ENCODE measurements around the gene KIAA1671.

Gene KIAA1671

DNA sequence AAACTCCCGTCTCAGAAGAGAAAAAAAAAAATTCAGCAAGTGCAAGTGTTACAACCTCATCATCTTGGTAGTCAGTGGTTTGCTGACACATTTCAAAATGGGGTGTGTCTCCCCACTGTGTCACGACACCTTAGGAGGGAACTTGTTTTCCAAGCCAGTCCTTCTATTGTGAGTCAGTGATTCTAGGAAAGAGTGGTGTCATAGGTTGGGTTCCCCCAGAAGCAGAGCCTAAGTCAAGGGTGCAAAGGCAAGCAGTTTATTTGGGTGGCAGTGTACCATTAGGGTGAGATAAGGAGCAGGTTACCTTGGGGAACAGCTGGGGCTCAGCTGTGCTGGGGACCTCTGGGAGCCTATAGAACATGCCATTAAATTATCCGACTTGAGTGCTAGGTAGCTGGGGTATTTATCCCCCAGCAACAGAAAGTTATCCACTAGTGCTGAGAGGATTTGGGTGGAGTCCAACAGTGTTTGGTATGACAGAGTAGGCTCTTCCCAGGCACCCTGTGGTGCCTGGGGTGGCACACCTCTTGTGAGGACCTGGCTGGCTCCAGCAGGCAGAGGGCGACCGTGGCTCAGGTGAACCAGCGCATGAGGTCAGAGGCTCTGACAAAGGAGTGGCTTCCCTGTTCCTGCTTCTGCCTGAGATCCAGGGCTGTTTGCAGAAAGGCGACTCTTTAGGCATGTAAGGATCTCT is 41.7 kb downstream of the KIAA1671 start:
- H3K4me3 ChIP-seq (ENCODE audit: low read length, poor library complexity, severe bottlenecking), result no peak overlapping the region
- no peak overlapping the region for H3K4me2 ChIP-seq (ENCODE audit: low read depth, low read length, poor library complexity, severe bottlenecking)

DNA sequence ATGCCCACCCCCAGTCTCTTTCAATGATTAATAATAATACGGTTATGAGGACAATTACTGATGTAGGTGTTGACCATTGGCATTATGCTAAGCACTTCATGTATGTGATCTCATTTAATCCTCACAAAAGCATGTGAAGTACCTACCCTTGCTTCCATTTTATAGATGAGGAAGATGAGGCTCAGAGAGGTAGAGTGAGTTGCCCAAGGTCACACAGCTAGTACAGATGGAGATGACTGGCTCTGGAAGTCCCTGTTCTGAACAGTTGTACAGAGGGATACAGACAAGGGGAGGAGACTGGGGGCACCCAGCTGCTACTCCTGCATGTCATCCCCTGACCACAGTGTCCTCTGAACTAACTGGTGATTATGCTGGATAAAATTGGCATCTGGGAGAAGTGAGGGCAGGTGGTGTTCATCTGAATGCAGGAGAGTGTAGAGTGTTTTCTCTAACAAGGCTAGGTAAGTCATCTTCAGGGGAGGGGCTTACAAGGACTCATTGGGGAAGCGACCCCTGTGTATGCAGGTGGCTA is 43.2 kb downstream of the KIAA1671 start:
- Histone ChIP-seq H4K20me1 (ENCODE audit: insufficient read depth, low read length, poor library complexity, severe bottlenecking) (no peaks in the 10 kb centered on the region), H3K27me3 (ENCODE audit: insufficient read depth, low read length, poor library complexity, severe bottlenecking) (peaks cover 6% of the 10 kb centered on the region), H3K4me2 (ENCODE audit: low read depth, low read length, poor library complexity, severe bottlenecking) (no peak overlapping the region), H3K9me3 (ENCODE audit: insufficient read depth, low read depth, low read length) (no peaks in the 10 kb centered on the region), H3F3A (ENCODE audit: low read depth) (no peaks in the 10 kb centered on the region), H3K9ac (ENCODE audit: low read depth, low read length, poor library complexity, severe bottlenecking) (no peak overlapping the region), H3K4me3 (ENCODE audit: low read length, poor library complexity, severe bottlenecking) (no peak overlapping the region), H3K36me3 (ENCODE audit: insufficient read depth, low read length) (no peaks in the 10 kb centered on the region), H2AFZ (ENCODE audit: low read length) (no peak overlapping the region), H3K4me1 (ENCODE audit: insufficient read depth, low read length, poor library complexity, severe bottlenecking) (no peaks in the 10 kb centered on the region), H3K9me2 (replicated peaks; ENCODE audit: low read depth, low read length) (no peaks in the 10 kb centered on the region), H3K79me2 (ENCODE audit: insufficient read depth, low read length) (no peaks in the 10 kb centered on the region)
- TF ChIP-seq, protein P1, sequence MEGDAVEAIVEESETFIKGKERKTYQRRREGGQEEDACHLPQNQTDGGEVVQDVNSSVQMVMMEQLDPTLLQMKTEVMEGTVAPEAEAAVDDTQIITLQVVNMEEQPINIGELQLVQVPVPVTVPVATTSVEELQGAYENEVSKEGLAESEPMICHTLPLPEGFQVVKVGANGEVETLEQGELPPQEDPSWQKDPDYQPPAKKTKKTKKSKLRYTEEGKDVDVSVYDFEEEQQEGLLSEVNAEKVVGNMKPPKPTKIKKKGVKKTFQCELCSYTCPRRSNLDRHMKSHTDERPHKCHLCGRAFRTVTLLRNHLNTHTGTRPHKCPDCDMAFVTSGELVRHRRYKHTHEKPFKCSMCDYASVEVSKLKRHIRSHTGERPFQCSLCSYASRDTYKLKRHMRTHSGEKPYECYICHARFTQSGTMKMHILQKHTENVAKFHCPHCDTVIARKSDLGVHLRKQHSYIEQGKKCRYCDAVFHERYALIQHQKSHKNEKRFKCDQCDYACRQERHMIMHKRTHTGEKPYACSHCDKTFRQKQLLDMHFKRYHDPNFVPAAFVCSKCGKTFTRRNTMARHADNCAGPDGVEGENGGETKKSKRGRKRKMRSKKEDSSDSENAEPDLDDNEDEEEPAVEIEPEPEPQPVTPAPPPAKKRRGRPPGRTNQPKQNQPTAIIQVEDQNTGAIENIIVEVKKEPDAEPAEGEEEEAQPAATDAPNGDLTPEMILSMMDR (conservative IDR thresholded peaks at IDR 0.05; ENCODE audit: low read length), result no peak
- TF ChIP-seq EZH2phosphoT487 (IDR thresholded peaks at IDR 0.05; ENCODE audit: borderline replicate concordance), result no peak

More for the DNA sequence above, 41.7 kb downstream of the KIAA1671 start:
- Histone ChIP-seq H3K79me2 (ENCODE audit: insufficient read depth, low read length) (no peaks in the 10 kb centered on the region), H3F3A (ENCODE audit: low read depth) (no peaks in the 10 kb centered on the region), H3K9ac (ENCODE audit: low read depth, low read length, poor library complexity, severe bottlenecking) (no peak overlapping the region), H2AFZ (ENCODE audit: low read length) (no peak overlapping the region), H3K9me2 (replicated peaks; ENCODE audit: low read depth, low read length) (no peaks in the 10 kb centered on the region), H3K27me3 (ENCODE audit: insufficient read depth, low read length, poor library complexity, severe bottlenecking) (peaks cover 6% of the 10 kb centered on the region), H4K20me1 (ENCODE audit: insufficient read depth, low read length, poor library complexity, severe bottlenecking) (no peaks in the 10 kb centered on the region), H3K4me1 (ENCODE audit: insufficient read depth, low read length, poor library complexity, severe bottlenecking) (no peaks in the 10 kb centered on the region), H3K36me3 (ENCODE audit: insufficient read depth, low read length) (no peaks in the 10 kb centered on the region), H3K9me3 (ENCODE audit: insufficient read depth, low read depth, low read length) (no peaks in the 10 kb centered on the region)
- no peak for TF ChIP-seq EZH2phosphoT487 (IDR thresholded peaks at IDR 0.05; ENCODE audit: borderline replicate concordance)
- TF ChIP-seq, protein P1 (conservative IDR thresholded peaks at IDR 0.05; ENCODE audit: low read length), result no peak

DNA sequence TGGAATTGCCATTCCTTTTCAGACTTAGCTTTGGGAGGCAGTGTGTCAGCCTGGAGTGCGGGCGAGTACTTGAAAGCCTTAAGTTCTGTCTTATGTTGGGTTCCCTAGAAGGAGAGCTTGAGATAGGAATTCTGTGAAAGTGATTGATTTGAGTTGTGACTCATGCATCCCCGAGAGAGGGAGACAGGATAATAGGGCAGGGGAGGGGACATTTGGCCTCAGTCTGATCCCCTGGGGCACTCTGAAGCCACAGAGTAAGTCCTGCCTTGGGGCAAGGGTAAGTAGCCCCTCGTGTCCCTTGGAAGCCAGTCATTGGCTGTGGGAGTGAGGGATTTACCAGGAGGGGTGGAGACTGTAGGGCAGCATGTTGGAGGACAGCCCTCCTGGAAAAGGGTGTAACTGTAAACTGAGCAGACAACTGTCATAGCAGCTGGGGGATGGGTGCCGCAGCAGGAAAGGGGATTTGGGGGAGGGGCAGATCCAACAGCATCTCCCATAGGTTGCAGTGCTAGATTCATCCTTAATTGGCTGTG is 44.0 kb downstream of the KIAA1671 start:
- Histone ChIP-seq H2AFZ (ENCODE audit: low read length) (no peak overlapping the region), H3K9ac (ENCODE audit: low read depth, low read length, poor library complexity, severe bottlenecking) (no peak overlapping the region), H3K36me3 (ENCODE audit: insufficient read depth, low read length) (no peaks in the 10 kb centered on the region), H3K9me2 (replicated peaks; ENCODE audit: low read depth, low read length) (no peaks in the 10 kb centered on the region), H3K79me2 (ENCODE audit: insufficient read depth, low read length) (no peaks in the 10 kb centered on the region), H3K9me3 (ENCODE audit: insufficient read depth, low read depth, low read length) (no peaks in the 10 kb centered on the region), H3K4me2 (ENCODE audit: low read depth, low read length, poor library complexity, severe bottlenecking) (no peak overlapping the region), H3K4me3 (ENCODE audit: low read length, poor library complexity, severe bottlenecking) (no peak overlapping the region), H4K20me1 (ENCODE audit: insufficient read depth, low read length, poor library complexity, severe bottlenecking) (no peaks in the 10 kb centered on the region), H3K4me1 (ENCODE audit: insufficient read depth, low read length, poor library complexity, severe bottlenecking) (no peaks in the 10 kb centered on the region), H3F3A (ENCODE audit: low read depth) (no peaks in the 10 kb centered on the region), H3K27me3 (ENCODE audit: insufficient read depth, low read length, poor library complexity, severe bottlenecking) (peaks cover 6% of the 10 kb centered on the region)
- TF ChIP-seq, protein P1 (conservative IDR thresholded peaks at IDR 0.05; ENCODE audit: low read length), result no peak
- TF ChIP-seq EZH2phosphoT487 (IDR thresholded peaks at IDR 0.05; ENCODE audit: borderline replicate concordance), result no peak

All from Loucy (cell line).